ENCODE measurements around the gene DCLK3.

The DCLK3 gene, protein sequence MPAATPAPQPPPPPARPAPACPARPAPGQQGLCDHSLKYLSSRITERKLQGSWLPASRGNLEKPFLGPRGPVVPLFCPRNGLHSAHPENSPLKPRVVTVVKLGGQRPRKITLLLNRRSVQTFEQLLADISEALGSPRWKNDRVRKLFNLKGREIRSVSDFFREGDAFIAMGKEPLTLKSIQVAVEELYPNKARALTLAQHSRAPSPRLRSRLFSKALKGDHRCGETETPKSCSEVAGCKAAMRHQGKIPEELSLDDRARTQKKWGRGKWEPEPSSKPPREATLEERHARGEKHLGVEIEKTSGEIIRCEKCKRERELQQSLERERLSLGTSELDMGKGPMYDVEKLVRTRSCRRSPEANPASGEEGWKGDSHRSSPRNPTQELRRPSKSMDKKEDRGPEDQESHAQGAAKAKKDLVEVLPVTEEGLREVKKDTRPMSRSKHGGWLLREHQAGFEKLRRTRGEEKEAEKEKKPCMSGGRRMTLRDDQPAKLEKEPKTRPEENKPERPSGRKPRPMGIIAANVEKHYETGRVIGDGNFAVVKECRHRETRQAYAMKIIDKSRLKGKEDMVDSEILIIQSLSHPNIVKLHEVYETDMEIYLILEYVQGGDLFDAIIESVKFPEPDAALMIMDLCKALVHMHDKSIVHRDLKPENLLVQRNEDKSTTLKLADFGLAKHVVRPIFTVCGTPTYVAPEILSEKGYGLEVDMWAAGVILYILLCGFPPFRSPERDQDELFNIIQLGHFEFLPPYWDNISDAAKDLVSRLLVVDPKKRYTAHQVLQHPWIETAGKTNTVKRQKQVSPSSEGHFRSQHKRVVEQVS

DNA sequence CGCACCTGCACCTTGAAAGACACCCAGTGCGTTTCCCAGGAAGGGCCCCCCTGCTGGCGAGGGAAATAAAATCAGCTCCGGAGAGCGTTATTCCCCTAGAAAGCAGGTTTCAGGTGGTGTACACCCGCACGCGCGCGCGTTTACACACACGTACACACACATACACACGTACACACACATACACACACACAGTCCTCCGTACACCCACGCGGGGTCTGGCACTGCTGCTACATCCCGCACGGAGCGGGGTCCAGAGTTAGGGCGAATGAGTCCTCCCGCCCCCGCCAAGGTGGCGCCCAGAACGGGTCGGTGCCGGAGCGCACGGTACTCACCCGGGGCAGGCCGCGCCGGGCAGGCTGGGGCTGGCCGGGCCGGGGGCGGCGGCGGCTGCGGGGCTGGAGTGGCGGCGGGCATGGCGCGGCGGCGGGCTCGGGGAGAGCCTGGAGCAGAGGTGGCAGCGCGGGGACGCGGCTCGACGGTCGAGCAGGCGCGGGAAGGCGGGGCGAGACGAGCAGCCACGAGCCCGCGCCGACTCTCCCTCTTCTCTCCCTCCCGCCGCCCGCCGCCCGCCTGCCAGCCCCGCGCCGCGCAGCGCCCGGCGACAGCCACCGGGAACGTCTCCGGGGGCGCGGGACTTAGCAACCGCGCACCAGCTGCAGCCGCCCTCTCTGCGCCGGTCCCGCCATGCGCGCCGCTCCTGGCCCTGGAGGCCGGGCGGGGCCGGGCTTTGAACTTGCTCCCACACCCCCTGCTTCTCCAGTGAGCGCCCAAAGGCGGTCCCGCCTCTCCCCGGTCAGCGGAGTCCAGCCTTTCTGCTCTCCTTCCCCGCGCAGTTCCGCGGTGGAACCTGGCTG lies at the start of gene DCLK3:
TSS of gene DCLK3 (minus strand) at position 704 of the 854 bp plus-strand sequence. CDS start at position 414, 290 bp downstream.
- DNase-seq, result no peak

DNA sequence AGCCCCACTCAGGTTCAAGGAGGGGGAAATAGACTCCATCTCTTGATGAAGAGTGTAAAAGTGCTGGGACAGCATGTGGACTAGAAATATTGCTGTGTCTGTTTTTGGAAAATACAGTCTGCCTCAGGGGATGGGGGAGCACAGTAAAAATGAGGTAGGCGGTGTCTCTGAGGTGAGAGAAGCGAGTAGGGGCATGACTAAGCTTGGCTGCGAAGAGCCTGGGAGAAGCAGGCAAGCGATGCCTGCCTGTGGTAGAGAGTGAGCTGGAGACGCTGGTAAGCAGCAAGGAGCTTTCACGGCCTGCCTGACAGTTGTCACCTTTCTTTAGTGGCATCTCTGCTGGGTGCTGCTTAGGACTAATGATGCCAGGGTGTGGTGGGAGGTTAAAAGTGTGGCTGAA lies 49.0 kb upstream of the DCLK3 start:
- no peak for DNase-seq

DNA sequence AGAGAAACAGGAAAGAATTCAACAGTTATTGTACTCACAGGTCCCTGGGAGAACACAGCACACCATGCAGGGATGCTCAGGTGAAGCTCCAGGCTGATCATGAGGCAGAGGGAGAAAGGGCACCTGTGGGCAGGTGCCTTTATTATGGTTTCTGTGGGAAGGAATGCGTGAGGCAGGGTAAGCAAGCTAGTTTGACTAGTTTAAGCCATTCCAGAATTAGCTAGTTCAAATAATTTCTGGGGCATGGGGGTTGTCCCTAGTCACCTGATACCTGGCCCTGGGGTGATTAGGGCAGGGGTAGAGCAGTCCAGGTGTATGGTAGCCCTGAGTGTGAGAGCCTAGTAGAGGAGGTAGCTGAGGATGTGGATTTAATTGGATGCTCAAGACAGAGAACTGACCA lies 47.9 kb upstream of the DCLK3 start:
- no peak for DNase-seq

DNA sequence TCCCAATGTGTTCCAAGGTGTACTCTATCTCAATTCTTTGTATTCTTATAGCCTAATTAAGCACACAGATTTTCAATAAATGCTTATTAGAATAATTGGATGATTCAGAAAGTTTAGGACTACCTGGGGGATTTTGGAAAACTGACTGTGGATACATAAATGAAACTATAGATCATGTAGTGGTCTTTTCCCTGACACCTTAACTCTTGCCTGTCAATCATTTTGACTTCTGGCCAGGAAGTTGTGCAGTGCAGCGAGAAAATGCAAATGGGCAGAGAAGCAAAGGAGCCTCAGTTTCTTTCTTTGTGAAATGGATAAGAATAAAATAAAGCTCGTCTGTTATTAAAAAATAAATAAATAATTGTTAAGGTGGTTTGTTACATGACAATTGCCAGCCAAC lies 47.4 kb upstream of the DCLK3 start:
- no peak for DNase-seq

DNA sequence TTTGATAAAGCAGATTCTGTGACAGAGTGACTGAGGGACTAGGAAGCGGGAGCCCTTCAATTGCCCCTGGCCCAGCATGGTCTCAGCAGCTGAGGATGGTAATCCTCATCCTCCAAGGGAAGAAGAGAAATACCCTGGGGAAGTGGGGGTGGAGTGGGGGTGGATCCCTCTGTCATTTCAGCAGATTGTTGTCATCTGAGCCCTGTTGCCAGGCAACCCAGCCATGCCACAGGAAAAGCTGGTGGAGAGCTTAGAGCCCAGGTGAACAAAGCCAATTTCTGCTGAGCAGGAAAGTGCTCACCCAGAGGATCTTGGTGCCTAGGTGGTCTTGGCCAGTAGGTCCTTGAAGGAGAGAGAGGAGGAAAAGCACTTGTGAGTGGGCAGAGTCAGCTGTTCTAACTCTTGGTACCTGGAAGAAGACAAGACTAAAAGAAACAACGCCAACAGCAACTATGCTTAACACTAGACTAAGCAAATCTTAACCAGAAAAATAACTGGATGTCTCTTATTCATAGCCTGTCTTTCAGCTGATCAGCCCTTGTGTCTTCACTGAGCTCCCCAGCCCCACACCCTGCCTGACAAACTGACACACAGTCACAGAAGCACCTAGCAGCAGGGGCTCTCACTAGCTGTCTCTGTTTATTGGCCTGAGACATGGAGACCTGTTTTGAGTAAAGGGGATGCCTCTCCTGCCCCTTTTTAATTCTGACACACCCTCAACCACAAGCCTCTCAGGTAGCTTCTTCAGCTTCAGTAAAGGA lies 40.1 kb upstream of the DCLK3 start:
- DNase-seq, result no peak

DNA sequence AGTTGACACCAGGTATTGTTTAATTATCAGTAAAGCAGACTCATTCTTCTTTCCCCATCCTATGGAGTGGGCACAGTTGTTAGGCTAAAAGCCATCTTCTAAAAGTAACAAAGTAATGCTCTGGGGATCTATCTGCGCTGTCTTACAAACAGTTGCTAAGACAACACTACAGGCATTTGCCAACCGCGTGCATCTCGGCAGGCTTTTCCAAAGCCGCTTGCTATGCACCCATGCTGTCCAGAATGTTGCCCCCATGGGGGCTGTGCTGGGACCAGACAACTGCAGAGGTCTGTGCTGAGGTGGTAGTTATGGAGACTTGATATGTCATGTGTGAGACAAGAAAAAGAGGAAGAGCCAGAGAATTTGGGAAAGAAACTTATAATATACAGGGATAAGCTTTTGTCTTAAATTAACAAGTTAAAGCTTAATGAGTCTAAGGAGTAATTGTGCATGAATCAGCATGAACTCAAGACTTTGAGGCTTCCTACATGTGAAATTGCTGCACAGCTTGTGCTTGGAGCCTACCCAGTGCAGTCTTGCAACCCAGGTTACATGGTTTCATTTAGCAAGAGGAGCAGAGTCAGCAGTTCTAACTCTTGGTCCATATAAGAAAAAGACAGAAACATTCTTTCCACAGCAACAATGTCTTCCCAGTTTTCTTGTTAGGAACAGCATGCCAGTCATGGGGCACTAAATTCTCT lies 38.9 kb upstream of the DCLK3 start:
- no peak for DNase-seq

DNA sequence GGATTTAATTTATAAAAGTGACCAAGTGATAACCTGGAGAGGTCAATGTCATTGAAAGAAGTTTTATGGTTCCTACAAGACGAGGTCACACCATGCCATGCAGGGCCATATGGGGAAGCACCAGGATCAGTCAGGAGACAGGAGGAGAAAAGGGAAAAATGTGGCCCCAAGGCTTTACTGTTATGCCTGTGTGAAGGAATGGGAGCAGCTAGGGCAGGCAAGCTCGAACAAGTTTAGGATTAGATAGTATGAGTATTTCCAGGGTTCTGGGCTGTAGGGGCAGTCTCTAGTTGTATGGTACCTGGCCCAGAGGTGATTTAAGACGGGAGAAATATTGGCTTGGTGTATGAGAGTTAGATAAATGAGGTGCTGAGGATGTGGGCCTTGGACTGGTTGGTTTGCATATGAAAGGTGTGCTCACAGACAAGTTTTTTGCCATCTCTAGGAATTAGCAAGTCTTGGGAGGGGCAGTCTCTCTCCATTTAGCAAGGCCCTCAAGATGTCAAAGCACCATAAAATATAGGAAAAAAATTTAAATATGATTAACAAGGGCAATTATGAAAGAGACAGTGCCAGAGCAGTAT lies 36.3 kb upstream of the DCLK3 start:
- no peak for DNase-seq

DNA sequence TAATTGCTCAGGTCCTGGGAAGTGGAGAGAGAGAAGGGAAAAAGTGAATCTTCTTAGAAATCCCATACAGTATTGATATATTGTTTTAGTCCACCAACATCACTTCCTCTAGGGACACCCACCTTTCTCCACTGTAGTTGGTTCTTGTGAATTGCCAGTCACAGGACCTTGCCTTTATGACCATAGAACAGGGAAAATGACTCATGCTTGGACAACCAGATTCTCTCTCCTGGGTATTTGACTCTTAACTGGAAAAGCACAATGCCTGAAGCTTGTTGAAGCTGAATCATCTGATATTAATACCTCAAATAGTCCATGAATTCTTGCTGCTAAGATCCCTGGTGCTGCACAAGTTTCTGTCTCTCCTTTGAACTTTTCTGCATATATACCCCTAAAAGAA lies 32.5 kb upstream of the DCLK3 start:
- DNase-seq, result no peak

DNA sequence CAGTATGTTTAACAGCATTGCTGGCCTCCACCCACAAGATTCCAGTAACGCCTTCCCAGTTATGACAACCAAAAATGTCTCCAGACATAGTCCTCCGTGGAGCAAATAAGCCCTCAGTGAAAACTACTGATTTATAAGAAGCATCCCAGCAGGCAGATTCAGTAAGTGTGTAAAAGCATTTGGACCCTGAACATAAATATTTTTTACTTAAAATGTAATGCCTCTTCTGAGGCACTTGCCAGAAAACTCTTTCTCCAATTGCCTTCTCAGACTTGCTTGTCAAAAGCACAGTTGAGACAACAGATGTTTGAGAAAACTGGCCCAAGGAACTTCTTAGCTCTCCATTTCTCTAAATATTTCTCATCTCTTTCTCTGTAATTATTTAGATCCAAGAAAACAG lies 31.8 kb upstream of the DCLK3 start:
- no peak for DNase-seq

DNA sequence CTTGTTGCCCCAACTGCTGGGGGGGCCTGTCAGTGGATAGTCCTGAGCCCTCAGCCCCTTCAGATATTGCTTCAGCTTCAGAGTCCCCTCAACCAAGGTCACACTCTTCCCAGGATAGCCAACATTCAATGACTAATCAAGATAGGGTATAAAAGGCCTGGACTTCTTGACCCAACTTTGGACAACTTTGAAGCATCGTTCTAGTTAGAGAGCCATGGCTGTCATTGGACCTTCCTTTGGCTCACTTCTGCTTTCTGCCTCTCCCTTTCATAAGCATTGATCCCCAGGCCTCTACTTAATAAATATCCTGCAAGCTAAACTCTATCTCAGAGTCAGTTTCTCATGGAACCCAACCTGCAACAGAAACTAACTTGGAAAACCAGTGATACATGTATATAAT lies 31.3 kb upstream of the DCLK3 start:
- no peak for DNase-seq

DNA sequence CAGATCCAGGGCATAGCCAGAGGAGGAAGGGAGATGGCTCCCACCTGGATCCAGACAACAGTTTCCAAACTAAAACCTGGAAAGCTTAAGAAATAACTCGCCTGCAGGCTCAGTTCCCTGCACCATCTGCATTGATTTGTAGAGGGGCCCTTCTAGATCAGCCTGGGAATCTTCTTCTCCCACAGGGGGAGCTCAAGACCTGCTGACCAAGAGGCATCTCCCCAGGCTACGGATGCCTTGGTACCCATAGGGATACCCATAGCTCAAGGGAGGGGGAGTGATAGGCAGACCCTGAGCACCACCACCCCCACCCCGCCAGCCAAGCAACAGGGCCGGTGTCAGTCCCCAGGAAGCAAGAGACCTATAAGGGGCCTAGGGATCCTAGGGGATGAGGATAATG lies 28.0 kb upstream of the DCLK3 start:
- DNase-seq, result no peak

DNA sequence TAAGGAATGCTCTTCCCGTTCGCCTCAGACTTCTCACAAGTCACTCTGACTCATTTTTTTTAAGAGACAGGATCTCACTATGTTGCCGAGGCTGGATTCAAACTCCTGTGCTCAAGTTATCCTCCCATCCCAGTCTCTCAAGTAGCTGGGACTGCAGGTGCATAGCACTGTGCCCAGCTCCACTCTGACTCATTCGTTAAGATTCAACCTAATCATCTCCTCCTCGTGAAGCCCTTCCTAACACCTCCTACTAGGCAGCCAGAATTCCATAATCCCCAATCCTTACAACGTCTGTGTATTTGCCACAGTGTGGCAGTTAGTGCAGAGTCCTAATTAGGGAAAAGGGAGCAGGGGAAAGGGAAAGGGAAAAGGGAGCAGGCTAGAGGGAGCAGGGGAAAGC lies 26.4 kb upstream of the DCLK3 start:
- DNase-seq, result no peak

DNA sequence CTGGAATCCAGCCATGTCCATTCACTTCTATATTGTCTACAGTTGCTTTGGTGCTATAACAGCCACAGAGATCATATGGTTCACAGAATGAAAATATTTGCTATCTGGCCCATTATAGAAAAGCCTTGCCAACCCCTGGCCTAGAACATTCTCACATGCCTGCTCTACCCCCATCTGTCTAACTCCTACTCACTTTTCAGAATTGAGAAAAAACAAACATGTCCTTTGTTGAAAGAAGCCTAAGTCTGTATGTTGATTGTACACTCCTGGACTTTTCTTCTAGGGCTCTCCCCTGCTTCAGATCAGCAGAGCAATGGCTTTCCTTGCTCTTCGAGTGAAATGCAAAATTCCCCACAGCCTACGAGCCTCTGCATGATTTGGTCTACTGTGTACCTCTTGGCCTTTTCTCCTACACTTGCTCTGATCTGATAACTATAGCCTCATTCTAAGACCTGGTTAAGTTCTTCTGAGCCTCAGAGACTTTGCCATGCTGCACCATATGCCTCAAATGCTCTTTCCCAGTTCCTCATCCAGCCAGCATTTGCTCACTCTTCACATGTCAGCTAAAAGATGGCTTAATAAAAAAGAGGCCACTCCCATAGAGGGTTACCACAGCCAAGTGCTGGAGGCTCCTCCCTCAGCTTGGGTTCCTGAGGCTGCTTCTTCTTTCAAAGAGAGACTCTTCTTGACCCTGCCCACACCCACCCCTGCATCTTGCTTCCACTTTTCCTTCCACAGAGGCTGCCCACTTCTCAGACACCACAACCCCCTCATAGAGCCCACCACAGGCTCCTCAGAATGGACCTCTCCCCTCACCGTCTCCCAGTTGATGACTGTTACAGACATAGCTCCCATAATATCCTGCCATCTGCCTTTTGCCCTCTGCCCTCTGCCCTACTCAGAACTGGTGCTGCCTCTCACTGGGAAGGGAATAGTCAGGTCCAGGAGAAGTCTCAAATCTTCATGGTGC lies 22.9 kb upstream of the DCLK3 start:
- no peak for DNase-seq

DNA sequence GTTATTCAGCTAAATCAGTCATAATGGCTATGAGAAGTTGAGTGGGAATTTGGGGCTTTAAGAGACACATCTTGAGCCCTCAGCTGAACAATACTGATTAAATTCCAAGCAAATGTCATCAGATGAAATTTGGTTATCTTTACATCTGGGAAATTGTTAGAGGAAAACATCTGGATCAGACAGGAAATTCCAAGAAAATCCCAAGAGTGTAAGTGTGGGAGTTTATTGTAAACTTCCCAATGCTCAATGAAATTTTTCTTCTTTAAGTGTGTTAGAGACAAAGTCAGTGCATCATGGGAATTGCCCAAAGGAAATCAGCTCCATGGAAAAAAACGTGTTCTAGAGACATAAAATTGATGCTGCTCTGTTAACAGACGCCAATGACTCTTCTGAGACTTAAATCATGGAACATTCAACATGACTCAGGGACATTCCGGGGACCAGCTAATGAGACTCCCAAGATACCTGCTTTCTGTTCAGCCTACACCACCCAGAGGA lies 19.8 kb upstream of the DCLK3 start:
- no peak for DNase-seq

DNA sequence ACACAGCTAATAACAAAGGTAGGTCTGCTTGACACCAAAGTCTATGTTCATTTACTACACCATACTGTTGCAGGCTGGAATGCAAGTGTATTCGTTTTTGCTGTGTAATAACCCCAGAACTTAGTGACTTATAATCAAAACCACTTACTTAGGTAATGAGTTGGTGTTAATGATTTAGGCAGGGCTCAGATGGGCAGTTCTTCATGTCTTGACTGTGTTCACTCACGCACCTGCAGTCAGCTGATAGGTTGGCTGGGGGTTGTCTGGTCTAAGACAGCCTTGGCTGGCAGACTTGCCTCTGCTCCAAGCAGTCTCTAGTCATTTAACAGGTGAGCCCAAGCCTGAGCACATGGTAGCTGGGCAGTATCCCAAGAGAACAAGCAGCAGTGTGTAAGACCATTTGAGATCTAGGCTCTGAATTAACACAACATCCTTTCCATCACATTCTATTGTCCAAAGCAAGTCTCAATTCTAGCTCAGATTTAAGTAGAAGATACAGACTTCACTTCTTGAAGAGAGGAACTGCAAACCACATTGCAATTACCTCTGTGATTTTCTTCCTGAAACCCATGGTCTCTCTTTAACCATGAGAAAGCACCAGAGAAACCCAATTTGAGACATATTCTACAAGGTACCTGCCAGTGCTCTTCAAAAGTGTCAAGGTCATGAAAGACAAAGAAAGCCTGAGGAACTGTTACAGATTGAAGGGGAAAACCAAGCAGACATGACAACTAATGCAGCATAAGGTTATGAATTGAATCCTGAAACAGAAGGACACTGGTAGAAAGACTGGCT lies 13.3 kb upstream of the DCLK3 start:
- no peak for DNase-seq

DNA sequence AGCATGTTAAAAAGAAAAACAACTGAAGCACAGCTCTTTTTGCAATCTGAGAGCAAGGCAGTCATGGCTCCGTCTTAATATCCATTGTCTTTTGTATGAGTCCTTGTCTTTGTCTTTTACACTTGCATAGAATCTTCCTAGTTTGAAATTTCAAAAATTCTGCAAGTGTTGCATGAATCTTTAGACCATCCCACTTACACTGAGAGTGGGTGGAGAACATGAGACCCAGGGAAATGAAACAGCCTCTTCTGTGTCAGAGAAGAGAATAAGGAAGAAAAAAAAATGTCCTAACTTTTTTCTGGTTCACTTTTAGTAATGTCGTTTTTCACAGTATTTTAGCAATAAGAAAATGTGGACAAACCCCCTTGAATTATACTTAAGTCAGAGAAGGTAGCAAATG lies 12.1 kb upstream of the DCLK3 start:
- DNase-seq, result no peak

DNA sequence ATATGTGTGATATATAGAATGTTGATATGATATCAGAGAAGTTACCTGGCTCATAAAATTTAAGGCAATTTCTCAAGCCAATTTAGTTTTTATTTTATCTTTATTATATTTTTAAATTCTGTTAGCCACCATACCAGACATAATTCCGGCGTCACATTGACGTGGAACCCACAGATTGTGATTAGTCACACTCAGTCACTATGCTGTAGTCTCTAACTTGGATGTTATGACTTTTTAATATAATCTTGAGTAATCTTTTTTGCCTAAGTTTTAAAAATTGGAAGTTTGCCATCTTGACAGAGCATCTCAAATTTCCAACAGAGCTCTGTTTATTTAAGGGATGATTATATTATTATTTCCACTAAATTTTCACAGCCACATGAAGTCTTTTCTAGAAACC lies 9.7 kb upstream of the DCLK3 start:
- DNase-seq, result no peak

DNA sequence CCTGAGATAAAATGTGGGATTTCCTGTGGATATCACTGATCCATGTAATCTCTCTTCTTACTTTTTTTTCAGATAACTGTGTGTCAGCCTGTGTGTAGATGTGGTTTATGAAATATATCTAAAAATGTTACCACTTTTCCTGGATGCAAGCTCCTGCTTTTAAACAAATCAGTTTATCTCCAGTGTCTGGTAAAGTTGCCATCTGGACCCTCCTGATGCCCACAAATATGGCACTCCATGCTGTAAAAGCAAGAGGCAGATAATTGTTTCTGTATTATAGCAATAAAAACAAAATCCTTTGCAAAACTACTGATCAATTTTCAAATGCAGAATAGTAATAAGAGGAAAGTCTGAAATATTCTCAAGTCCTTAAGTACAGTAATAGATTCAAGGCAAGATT lies 7.6 kb upstream of the DCLK3 start:
- no peak for DNase-seq

DNA sequence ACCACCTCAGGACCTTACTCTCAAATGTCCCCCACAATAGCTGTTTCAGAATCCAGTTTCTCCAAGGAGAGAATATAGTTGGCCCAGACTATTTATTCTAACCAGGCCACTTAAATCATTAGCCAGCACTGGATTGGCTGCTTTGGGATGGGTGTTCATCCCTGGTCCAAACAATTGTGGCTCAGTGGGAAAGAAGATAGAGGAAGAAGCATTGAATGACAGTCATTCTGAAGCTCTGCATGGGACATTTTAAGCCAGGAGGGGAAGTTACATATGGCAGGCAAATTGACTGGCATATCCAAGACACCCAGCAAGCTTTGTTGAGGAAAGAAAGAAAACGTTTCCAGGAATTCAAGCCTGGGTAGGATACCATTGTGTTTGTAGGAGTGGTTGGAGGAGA lies 5.6 kb upstream of the DCLK3 start:
- DNase-seq, result no peak

Measured in activated CD4-positive, CD25-positive, alpha-beta regulatory T cell (primary cell).